Astrocyte (in vitro differentiated cells and primary cell): ENCODE results near the gene NACA2. TPM values are rescaled to one million over a fixed set of nuclear protein-coding genes. Genes with fewer than 3 reads are reported as not detected.

Experiments
- DNase-seq: peaks from one replicate; pipeline ENCODE4 v3.0.0-alpha.2; 2010; ENCODE audit warnings: low read depth
- FAIRE-seq: peaks from 2 replicates; lab custom pipeline; 2011; peaks lifted over from hg19 to GRCh38; lab: Jason Lieb, UNC
- H2AFZ ChIP-seq: 2 replicates; pipeline ENCODE4 v1.6.0; 2012; ENCODE audit warnings: low read depth, low read length, inconsistent platforms
- H3K27ac ChIP-seq: 2 replicates; pipeline ENCODE4 v1.5.1; 2011; ENCODE audit warnings: low read depth, low read length, inconsistent platforms
- H3K27me3 ChIP-seq: 2 replicates; pipeline ENCODE4 v1.6.0; 2011; ENCODE audit warnings: low read length, inconsistent platforms; ENCODE audit not compliant: insufficient read depth
- H3K36me3 ChIP-seq: 2 replicates; pipeline ENCODE4 v1.5.1; 2011; ENCODE audit warnings: low read length, inconsistent platforms; ENCODE audit not compliant: insufficient read depth
- H3K4me1 ChIP-seq: 2 replicates; pipeline ENCODE4 v1.5.1; 2011; ENCODE audit warnings: low read length, inconsistent platforms; ENCODE audit not compliant: insufficient read depth
- H3K4me2 ChIP-seq: 2 replicates; pipeline ENCODE4 v1.6.0; 2012; ENCODE audit warnings: low read length, inconsistent platforms
- H3K4me3 ChIP-seq: 2 replicates; pipeline ENCODE4 v1.5.1; 2011; ENCODE audit warnings: low read depth, mild to moderate bottlenecking, low read length, inconsistent platforms; ENCODE audit not compliant: insufficient read depth
- H3K79me2 ChIP-seq: 2 replicates; pipeline ENCODE4 v1.6.0; 2012; ENCODE audit warnings: mild to moderate bottlenecking, low read length, inconsistent platforms; ENCODE audit not compliant: insufficient read depth
- H3K9ac ChIP-seq: 2 replicates; pipeline ENCODE4 v1.6.0; 2012; ENCODE audit warnings: mild to moderate bottlenecking, low read length, inconsistent platforms
- H3K9me3 ChIP-seq: 2 replicates; pipeline ENCODE4 v1.5.1; 2012; ENCODE audit warnings: low read depth, mild to moderate bottlenecking, low read length, inconsistent platforms; ENCODE audit not compliant: insufficient read depth
- H4K20me1 ChIP-seq: 2 replicates; pipeline ENCODE4 v1.6.0; 2012; ENCODE audit warnings: low read length, inconsistent platforms; ENCODE audit not compliant: insufficient read depth
- H3K27ac Mint-ChIP-seq: one replicate; pipeline ENCODE4 v1.8.0; 2021; ENCODE audit warnings: mild to moderate bottlenecking, mixed read lengths; ENCODE audit not compliant: unreplicated experiment
- H3K27me3 Mint-ChIP-seq: one replicate; pipeline ENCODE4 v1.8.0; 2021; ENCODE audit warnings: low read depth, mixed read lengths; ENCODE audit not compliant: unreplicated experiment
- H3K36me3 Mint-ChIP-seq: one replicate; pipeline ENCODE4 v1.8.0; 2021; ENCODE audit warnings: low read depth, mixed read lengths; ENCODE audit not compliant: unreplicated experiment
- H3K4me1 Mint-ChIP-seq: one replicate; pipeline ENCODE4 v1.8.0; 2021; ENCODE audit warnings: low read depth, mixed read lengths; ENCODE audit not compliant: unreplicated experiment
- H3K4me3 Mint-ChIP-seq: one replicate; pipeline ENCODE4 v1.8.0; 2021; ENCODE audit warnings: mild to moderate bottlenecking, moderate library complexity, mixed read lengths; ENCODE audit not compliant: unreplicated experiment
- H3K9me3 Mint-ChIP-seq: one replicate; pipeline ENCODE4 v1.8.0; 2021; ENCODE audit warnings: mild to moderate bottlenecking, mixed read lengths; ENCODE audit not compliant: unreplicated experiment
- EZH2 ChIP-seq: IDR thresholded peaks from 2 replicates; pipeline ENCODE4 v1.6.1; 2012; ENCODE audit warnings: mild to moderate bottlenecking, low read length, inconsistent platforms; ENCODE audit not compliant: insufficient read depth
- total RNA-seq: library from RNA; stranded (reverse); gene quantifications from 2 replicates; pipeline ENCODE4 v1.2.1, GENCODE V29; 2021
- TF ChIP-seq, protein P1 (sequence below): IDR thresholded peaks from 2 replicates; pipeline ENCODE4 v1.5.1; 2011; ENCODE audit warnings: low read depth, mild to moderate bottlenecking, inconsistent platforms, low read length, moderate library complexity; ENCODE audit not compliant: insufficient read depth

The NACA2 gene
- total RNA-seq, 1 donor from 2014 or later = not detected

DNA sequence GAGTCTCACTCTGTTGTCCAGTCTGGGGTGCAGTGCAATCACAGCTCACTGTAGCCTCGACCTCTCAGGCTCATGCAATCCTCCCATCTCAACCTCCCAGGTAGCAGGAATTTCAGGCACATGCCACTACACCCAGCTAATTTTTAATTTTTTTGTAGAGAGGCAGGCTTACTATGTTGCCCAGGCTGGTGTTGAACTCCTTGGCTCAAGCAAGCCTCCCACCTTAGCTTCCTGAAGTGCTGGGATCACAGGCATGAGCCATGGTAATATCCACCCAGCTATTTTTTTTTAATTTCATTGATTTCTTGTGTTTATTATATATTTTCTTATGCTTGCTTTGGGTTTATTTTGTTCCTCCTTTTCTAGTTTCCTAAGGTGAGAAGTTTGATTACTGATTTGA lies 33.9 kb upstream of the NACA2 start:
- no peak overlapping the region for H3K27ac Mint-ChIP-seq
- Histone ChIP-seq H3K4me1 (no peaks in the 10 kb centered on the region), H3K27me3 (peaks cover 4% of the 10 kb centered on the region), H3K9ac (no peak overlapping the region), H3K4me2 (no peak overlapping the region), H3K79me2 (no peaks in the 10 kb centered on the region), H3K9me3 (no peaks in the 10 kb centered on the region), H3K27ac (no peak overlapping the region), H2AFZ (no peak overlapping the region), H3K4me3 (no peak overlapping the region), H3K36me3 (no peaks in the 10 kb centered on the region), H4K20me1 (no peaks in the 10 kb centered on the region)
- peaks cover 2% of the 10 kb centered on the region for H3K4me1 Mint-ChIP-seq
- TF ChIP-seq EZH2 = no peak
- TF ChIP-seq, protein P1, sequence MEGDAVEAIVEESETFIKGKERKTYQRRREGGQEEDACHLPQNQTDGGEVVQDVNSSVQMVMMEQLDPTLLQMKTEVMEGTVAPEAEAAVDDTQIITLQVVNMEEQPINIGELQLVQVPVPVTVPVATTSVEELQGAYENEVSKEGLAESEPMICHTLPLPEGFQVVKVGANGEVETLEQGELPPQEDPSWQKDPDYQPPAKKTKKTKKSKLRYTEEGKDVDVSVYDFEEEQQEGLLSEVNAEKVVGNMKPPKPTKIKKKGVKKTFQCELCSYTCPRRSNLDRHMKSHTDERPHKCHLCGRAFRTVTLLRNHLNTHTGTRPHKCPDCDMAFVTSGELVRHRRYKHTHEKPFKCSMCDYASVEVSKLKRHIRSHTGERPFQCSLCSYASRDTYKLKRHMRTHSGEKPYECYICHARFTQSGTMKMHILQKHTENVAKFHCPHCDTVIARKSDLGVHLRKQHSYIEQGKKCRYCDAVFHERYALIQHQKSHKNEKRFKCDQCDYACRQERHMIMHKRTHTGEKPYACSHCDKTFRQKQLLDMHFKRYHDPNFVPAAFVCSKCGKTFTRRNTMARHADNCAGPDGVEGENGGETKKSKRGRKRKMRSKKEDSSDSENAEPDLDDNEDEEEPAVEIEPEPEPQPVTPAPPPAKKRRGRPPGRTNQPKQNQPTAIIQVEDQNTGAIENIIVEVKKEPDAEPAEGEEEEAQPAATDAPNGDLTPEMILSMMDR = no peak
- no peaks in the 10 kb centered on the region for H3K27me3 Mint-ChIP-seq
- no peaks in the 10 kb centered on the region for H3K36me3 Mint-ChIP-seq
- FAIRE-seq (no peak), DNase-seq (no peak)
- H3K4me3 Mint-ChIP-seq = no peak overlapping the region
- peaks cover 1% of the 10 kb centered on the region for H3K9me3 Mint-ChIP-seq

DNA sequence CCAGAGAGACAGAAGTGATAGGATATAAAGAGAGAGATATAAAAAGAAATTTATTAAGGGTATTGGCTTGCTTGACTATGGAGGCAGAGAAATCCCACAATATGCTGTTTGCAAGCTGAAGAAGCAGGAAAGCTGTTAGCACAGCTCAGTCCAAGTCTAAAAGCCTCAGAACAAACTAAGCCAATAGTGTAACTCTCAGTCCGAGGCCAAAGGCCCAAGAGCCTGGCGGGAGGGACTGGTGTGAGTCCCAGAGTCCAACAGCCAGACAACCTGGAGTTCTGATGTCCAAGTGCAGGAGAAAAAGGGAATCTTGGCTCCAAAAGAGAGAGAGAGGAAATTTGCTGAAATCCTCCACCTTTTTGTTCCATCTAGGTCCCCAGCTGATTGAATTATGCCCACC lies 30.3 kb upstream of the NACA2 start:
- no peak overlapping the region for H3K27ac ChIP-seq
- TF ChIP-seq, protein P1 = no peak
- TF ChIP-seq EZH2 = no peak
- no peak overlapping the region for H3K27ac Mint-ChIP-seq
- no peaks in the 10 kb centered on the region for H3K27me3 ChIP-seq
- FAIRE-seq (no peak), DNase-seq (no peak)
- no peaks in the 10 kb centered on the region for H3K36me3 ChIP-seq
- H3K9me3 ChIP-seq = no peaks in the 10 kb centered on the region
- no peak overlapping the region for H3K4me3 Mint-ChIP-seq
- H4K20me1 ChIP-seq = no peaks in the 10 kb centered on the region
- H2AFZ ChIP-seq = no peak overlapping the region
- no peaks in the 10 kb centered on the region for H3K4me1 Mint-ChIP-seq
- H3K4me3 ChIP-seq = no peak overlapping the region
- no peaks in the 10 kb centered on the region for H3K36me3 Mint-ChIP-seq
- H3K9ac ChIP-seq = no peak overlapping the region
- H3K4me1 ChIP-seq = no peaks in the 10 kb centered on the region
- no peaks in the 10 kb centered on the region for H3K27me3 Mint-ChIP-seq
- H3K4me2 ChIP-seq = no peak overlapping the region
- peaks cover 4% of the 10 kb centered on the region for H3K9me3 Mint-ChIP-seq
- no peaks in the 10 kb centered on the region for H3K79me2 ChIP-seq

DNA sequence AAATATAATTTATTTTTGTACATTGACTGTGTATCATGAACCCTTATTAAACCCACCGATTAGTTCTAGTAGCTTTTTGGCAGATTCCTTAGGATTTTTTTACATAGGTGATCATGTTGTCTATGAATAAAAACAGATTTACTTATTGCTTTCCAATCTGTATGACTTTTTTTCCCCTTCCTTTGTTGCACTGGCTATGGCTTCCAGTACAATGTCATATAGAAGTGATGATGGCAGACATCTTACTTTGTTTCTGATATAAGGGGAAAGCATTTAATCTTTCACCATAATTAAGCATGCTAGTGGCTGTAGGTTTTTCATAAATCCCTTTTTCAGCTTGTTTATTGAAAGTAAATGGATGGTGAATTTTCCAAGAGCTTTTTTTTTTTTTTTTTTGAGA lies 28.9 kb upstream of the NACA2 start:
- H3K27me3 ChIP-seq = no peaks in the 10 kb centered on the region
- Mint-ChIP-seq H3K27me3 (no peaks in the 10 kb centered on the region), H3K4me1 (peaks cover 7% of the 10 kb centered on the region)

More for the DNA sequence above, 28.9 kb upstream of the NACA2 start:
- no peak overlapping the region for H3K27ac Mint-ChIP-seq
- Histone ChIP-seq H3K27ac (no peak overlapping the region), H3K4me3 (no peak overlapping the region), H3K9ac (no peak overlapping the region), H3K79me2 (no peaks in the 10 kb centered on the region), H4K20me1 (no peaks in the 10 kb centered on the region), H3K4me2 (no peak overlapping the region), H3K9me3 (no peaks in the 10 kb centered on the region), H3K4me1 (no peaks in the 10 kb centered on the region), H3K36me3 (no peaks in the 10 kb centered on the region), H2AFZ (no peak overlapping the region)
- no peak for TF ChIP-seq EZH2
- TF ChIP-seq, protein P1 = no peak
- H3K9me3 Mint-ChIP-seq = peaks cover 4% of the 10 kb centered on the region
- FAIRE-seq = no peak
- H3K4me3 Mint-ChIP-seq = no peak overlapping the region
- no peak for DNase-seq
- no peaks in the 10 kb centered on the region for H3K36me3 Mint-ChIP-seq
